Measurements from ENCODE around the gene HPSE2.

HPSE2 gene

DNA sequence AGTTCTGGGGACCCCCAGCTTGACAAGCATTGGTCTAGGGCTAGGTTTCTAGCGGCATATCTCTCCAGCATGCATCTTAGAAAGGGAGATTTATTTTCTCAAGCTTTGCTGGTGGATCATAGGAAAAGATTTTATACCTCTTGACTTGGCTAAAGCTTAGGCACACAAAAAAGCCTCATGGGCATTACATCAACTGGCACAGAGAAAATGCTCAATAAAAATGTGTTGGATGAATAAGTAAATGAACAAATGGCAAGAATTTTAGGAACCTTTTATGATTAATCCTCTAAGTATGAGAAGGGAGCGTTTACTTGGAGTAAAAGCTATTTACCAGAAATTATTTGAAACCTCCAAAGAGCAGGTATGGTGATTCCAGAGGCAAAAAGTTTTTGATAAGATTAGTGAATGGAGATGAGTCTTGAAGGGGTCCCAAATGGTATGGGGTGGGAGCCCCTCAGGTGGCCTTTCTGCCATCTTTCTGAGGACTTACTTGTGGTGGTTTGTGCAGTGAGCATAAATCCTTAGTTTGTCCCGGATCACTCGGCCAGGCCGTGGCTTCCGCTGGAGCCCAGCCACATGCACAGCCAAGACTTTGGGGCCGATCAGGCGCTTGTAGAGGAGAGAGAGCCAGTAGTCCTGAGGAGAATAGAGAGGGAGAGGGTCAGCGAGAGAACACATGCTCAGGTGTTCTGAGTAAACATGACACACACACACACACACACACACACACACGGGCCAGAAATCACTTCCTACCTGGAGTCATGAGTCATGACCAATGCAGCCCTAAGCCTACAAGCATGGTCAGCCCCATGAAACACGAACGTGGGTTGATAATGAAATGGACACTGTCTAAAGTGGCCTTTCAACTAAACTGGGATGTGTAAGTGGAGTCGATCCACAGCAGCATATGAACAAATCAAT, 745.8 kb downstream of the HPSE2 start (continued):
- TF ChIP-seq, protein P1, sequence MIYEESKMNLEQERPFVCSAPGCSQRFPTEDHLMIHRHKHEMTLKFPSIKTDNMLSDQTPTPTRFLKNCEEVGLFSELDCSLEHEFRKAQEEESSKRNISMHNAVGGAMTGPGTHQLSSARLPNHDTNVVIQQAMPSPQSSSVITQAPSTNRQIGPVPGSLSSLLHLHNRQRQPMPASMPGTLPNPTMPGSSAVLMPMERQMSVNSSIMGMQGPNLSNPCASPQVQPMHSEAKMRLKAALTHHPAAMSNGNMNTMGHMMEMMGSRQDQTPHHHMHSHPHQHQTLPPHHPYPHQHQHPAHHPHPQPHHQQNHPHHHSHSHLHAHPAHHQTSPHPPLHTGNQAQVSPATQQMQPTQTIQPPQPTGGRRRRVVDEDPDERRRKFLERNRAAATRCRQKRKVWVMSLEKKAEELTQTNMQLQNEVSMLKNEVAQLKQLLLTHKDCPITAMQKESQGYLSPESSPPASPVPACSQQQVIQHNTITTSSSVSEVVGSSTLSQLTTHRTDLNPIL (CRISPR knock-in tag; IDR thresholded peaks at IDR 0.05; ENCODE audit: low read depth) = no peak
- TF ChIP-seq ZNF565 (CRISPR knock-in tag; conservative IDR thresholded peaks at IDR 0.05; ENCODE audit: low read depth) = no peak

DNA sequence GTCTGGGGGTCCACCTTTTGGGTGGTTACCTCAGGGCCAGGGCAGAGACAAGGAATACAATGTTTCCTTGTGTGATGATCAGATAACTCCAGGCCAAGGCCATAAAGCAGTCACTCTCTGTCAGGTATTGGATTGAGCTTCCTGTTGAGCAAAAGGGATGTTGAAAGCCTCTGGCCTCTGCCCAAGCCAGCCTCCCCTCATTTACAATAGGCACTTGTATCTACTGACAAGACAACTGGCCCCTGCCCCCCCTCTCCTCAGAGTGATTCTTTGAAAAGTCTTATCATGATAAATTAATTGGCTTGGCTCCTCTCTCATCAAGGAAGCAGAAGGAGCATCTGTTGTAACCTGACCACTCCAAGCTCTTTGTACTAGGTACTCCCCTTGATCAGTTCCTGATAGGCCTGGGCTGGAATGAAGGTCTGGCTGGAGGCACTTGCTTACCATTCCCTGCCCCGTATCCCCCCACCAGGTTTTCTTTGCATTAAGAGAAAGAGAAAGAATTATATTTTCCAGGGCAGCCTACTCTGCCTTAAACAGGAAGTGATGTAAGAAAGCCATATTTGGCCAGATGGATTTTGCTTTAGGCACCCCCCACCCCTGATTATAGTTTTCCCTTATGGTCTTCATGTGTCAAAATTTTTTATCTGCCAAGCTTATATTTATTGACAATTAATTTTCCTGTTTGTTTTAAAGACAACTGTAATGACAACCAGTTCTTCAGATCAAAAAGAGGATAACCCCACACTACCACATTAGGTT, 746.8 kb downstream of the HPSE2 start:
- no peak for ATAC-seq

DNA sequence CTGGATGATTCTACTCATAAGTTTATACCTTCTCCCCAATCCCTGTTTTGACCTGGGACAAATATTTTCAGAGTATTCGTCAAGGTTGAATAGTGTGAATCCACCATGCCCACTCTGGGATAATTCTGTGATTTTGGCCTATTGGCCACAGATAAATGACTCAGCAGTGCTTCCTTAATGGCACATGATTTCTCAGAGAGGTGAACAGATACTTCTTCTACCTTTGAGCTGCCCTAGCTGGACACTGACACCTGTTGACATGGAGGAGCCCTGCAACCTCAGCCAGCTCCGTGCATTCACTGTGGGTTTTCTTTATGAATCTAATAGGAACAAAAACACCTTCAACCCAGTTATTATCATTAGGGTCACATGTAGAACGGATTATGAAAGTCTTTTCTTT, 748.0 kb downstream of the HPSE2 start:
- ATAC-seq = no peak
- TF ChIP-seq, protein P1 (CRISPR knock-in tag; IDR thresholded peaks at IDR 0.05; ENCODE audit: low read depth) = no peak
- TF ChIP-seq, protein P2, sequence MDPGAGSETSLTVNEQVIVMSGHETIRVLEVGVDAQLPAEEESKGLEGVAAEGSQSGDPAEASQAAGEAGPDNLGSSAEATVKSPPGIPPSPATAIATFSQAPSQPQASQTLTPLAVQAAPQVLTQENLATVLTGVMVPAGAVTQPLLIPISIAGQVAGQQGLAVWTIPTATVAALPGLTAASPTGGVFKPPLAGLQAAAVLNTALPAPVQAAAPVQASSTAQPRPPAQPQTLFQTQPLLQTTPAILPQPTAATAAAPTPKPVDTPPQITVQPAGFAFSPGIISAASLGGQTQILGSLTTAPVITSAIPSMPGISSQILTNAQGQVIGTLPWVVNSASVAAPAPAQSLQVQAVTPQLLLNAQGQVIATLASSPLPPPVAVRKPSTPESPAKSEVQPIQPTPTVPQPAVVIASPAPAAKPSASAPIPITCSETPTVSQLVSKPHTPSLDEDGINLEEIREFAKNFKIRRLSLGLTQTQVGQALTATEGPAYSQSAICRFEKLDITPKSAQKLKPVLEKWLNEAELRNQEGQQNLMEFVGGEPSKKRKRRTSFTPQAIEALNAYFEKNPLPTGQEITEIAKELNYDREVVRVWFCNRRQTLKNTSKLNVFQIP (CRISPR knock-in tag; IDR thresholded peaks at IDR 0.05; ENCODE audit: borderline replicate concordance, low read depth) = no peak
- no peak for TF ChIP-seq ZFP3 (CRISPR knock-in tag; IDR thresholded peaks at IDR 0.05)
- TF ChIP-seq TCF4 (CRISPR knock-in tag; IDR thresholded peaks at IDR 0.05; ENCODE audit: borderline replicate concordance) = no peak
- TF ChIP-seq, protein P3, sequence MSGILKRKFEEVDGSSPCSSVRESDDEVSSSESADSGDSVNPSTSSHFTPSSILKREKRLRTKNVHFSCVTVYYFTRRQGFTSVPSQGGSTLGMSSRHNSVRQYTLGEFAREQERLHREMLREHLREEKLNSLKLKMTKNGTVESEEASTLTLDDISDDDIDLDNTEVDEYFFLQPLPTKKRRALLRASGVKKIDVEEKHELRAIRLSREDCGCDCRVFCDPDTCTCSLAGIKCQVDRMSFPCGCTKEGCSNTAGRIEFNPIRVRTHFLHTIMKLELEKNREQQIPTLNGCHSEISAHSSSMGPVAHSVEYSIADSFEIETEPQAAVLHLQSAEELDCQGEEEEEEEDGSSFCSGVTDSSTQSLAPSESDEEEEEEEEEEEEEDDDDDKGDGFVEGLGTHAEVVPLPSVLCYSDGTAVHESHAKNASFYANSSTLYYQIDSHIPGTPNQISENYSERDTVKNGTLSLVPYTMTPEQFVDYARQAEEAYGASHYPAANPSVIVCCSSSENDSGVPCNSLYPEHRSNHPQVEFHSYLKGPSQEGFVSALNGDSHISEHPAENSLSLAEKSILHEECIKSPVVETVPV (CRISPR knock-in tag; IDR thresholded peaks at IDR 0.05) = no peak

More for the DNA sequence above, 746.8 kb downstream of the HPSE2 start:
- TF ChIP-seq, protein P4, sequence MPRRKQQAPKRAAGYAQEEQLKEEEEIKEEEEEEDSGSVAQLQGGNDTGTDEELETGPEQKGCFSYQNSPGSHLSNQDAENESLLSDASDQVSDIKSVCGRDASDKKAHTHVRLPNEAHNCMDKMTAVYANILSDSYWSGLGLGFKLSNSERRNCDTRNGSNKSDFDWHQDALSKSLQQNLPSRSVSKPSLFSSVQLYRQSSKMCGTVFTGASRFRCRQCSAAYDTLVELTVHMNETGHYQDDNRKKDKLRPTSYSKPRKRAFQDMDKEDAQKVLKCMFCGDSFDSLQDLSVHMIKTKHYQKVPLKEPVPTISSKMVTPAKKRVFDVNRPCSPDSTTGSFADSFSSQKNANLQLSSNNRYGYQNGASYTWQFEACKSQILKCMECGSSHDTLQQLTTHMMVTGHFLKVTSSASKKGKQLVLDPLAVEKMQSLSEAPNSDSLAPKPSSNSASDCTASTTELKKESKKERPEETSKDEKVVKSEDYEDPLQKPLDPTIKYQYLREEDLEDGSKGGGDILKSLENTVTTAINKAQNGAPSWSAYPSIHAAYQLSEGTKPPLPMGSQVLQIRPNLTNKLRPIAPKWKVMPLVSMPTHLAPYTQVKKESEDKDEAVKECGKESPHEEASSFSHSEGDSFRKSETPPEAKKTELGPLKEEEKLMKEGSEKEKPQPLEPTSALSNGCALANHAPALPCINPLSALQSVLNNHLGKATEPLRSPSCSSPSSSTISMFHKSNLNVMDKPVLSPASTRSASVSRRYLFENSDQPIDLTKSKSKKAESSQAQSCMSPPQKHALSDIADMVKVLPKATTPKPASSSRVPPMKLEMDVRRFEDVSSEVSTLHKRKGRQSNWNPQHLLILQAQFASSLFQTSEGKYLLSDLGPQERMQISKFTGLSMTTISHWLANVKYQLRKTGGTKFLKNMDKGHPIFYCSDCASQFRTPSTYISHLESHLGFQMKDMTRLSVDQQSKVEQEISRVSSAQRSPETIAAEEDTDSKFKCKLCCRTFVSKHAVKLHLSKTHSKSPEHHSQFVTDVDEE (CRISPR knock-in tag; IDR thresholded peaks at IDR 0.05) = no peak
- TF ChIP-seq, protein P3 (CRISPR knock-in tag; IDR thresholded peaks at IDR 0.05) = no peak
- TF ChIP-seq ZNF565 (CRISPR knock-in tag; conservative IDR thresholded peaks at IDR 0.05; ENCODE audit: low read depth) (no peak), ZFP30 (CRISPR knock-in tag; IDR thresholded peaks at IDR 0.05) (no peak), ISL1 (CRISPR knock-in tag; IDR thresholded peaks at IDR 0.05) (no peak), RARB (CRISPR knock-in tag; IDR thresholded peaks at IDR 0.05) (no peak), GLIS3 (CRISPR knock-in tag; IDR thresholded peaks at IDR 0.05) (no peak), TOX (CRISPR knock-in tag; IDR thresholded peaks at IDR 0.05; ENCODE audit: borderline replicate concordance) (no peak), ZNF70 (CRISPR knock-in tag; IDR thresholded peaks at IDR 0.05) (no peak), CSDC2 (CRISPR knock-in tag; IDR thresholded peaks at IDR 0.05) (no peak), PPARA (CRISPR knock-in tag; IDR thresholded peaks at IDR 0.05; ENCODE audit: borderline replicate concordance) (no peak), TCF4 (CRISPR knock-in tag; IDR thresholded peaks at IDR 0.05; ENCODE audit: borderline replicate concordance) (no peak), ARNTL (CRISPR knock-in tag; IDR thresholded peaks at IDR 0.05; ENCODE audit: borderline replicate concordance, low read depth) (no peak), SNAI2 (CRISPR knock-in tag; IDR thresholded peaks at IDR 0.05) (no peak), OSR1 (CRISPR knock-in tag; IDR thresholded peaks at IDR 0.05) (no peak)
- TF ChIP-seq, protein P1 (CRISPR knock-in tag; IDR thresholded peaks at IDR 0.05; ENCODE audit: low read depth) = no peak
- TF ChIP-seq, protein P2 (CRISPR knock-in tag; IDR thresholded peaks at IDR 0.05; ENCODE audit: borderline replicate concordance, low read depth) = no peak
